Endothelial cell (in vitro differentiated cells): ENCODE results near the gene SEC23A. TPM values are rescaled to one million over a fixed set of nuclear protein-coding genes. Genes with fewer than 3 reads are reported as not detected.

Experiments
- DNase-seq: peaks from one replicate; pipeline ENCODE4 v3.0.0; 2021; ENCODE audit warnings: low spot score
- H3K27ac Mint-ChIP-seq: one replicate; pipeline ENCODE4 v1.8.0; 2021; ENCODE audit warnings: mixed read lengths, inconsistent platforms; ENCODE audit not compliant: unreplicated experiment
- H3K27me3 Mint-ChIP-seq: one replicate; pipeline ENCODE4 v1.8.0; 2021; ENCODE audit warnings: mild to moderate bottlenecking, moderate library complexity, mixed read lengths, inconsistent platforms; ENCODE audit not compliant: unreplicated experiment
- H3K36me3 Mint-ChIP-seq: one replicate; pipeline ENCODE4 v1.8.0; 2021; ENCODE audit warnings: mild to moderate bottlenecking, low read depth, mixed read lengths, inconsistent platforms; ENCODE audit not compliant: unreplicated experiment
- H3K4me1 Mint-ChIP-seq: one replicate; pipeline ENCODE4 v1.8.0; 2021; ENCODE audit warnings: mild to moderate bottlenecking, mixed read lengths, inconsistent platforms; ENCODE audit not compliant: unreplicated experiment
- H3K4me3 Mint-ChIP-seq: one replicate; pipeline ENCODE4 v1.8.0; 2021; ENCODE audit warnings: mild to moderate bottlenecking, mixed read lengths, inconsistent platforms; ENCODE audit not compliant: unreplicated experiment
- H3K9me3 Mint-ChIP-seq: one replicate; pipeline ENCODE4 v1.8.0; 2021; ENCODE audit warnings: mixed read lengths, inconsistent platforms; ENCODE audit not compliant: unreplicated experiment
- CTCF ChIP-seq: fragments of 200-600 bp; sonication (generic); IDR thresholded peaks from one replicate; pipeline ENCODE4 v1.5.0; 2021; ENCODE audit warnings: antibody characterized with exemption; ENCODE audit not compliant: unreplicated experiment
- total RNA-seq: library from RNA; stranded (reverse); fragmentation: NEBNext Ultra II Directional; extraction: Animal tissue kit (Norgen Biotek cat#: 25700); gene quantifications from one replicate; pipeline ENCODE4 v1.2.1, GENCODE V29; 2021; ENCODE audit not compliant: unreplicated experiment

Gene SEC23A
- total RNA-seq, 1 donor from 2014 or later, result 44.1 TPM

GRCh38 chr14:38993981-38994380 lies 109.1 kb downstream of the SEC23A start:
- Mint-ChIP-seq H3K4me3 (no peak overlapping the region), H3K4me1 (peaks cover 32% of the 10 kb centered on the region), H3K27me3 (peaks cover 7% of the 10 kb centered on the region), H3K27ac (no peak overlapping the region), H3K9me3 (no peaks in the 10 kb centered on the region), H3K36me3 (peaks cover 5% of the 10 kb centered on the region)
- TF ChIP-seq CTCF, result no peak
- DNase-seq, result no peak

DNA sequence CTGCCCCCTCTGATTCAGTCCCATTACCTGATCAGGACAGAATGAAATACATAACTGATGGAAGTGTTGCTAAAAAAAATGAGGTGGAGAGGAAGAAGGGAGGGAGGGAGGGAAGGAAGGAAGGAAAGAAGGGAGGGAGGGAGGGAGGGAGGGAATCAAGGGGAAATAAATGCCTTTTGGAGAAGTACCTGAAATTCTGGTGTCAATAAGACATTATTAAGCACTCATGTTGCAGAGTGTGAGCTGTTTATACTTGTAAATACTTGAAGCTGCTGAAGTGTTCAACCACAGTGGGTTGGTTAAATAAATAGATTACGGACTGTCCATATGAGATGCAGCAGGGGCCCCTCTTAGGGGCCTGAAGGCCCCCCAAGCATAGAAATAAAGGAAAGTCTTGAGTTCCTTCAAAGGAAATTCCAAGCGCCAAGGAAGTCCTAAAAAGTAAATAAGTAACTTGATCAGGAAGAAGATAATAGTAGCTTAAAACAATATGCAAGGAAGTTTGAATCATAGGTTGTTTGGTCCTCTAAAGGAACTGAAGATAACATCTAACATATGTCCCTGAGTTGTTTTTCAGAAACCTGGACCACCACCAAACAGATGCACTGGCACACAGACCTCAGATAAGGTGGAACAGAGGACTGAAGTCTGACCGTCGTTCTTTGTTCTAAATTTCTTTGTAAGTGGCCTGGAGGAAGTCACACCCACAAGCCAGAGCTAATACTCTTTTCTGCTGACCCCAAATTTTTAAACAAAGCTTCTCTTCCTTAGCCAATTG lies 110.8 kb downstream of the SEC23A start:
- H3K27ac Mint-ChIP-seq, result peak overlapping the region; percentile 94
- H3K4me3 Mint-ChIP-seq, result no peak overlapping the region
- peaks cover 37% of the 10 kb centered on the region for H3K4me1 Mint-ChIP-seq
- TF ChIP-seq CTCF, result no peak
- no peak for DNase-seq
- H3K27me3 Mint-ChIP-seq, result peaks cover 7% of the 10 kb centered on the region
- no peaks in the 10 kb centered on the region for H3K9me3 Mint-ChIP-seq
- H3K36me3 Mint-ChIP-seq, result peaks cover 5% of the 10 kb centered on the region

DNA sequence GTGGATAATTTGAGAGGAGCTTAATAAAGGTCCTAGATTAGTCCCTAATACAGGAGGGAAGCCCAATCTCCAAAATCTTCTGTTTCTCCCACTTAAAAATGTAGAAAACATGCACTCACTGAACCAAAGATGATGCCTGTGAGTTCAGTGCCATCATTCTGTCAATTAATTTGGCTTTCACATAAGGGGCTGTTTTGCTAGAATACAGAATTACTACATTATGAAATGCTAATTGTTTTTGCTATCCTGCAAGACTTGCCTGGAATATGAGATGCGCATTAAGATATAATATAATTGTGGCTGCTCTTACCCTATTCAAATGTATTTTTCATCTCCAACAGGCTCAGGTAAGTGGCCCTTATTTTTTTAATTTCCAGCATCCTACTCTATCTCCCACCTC lies 111.7 kb downstream of the SEC23A start:
- H3K4me1 Mint-ChIP-seq, result peaks cover 37% of the 10 kb centered on the region
- H3K27ac Mint-ChIP-seq, result no peak overlapping the region
- no peak for DNase-seq
- H3K9me3 Mint-ChIP-seq, result no peaks in the 10 kb centered on the region
- peaks cover 5% of the 10 kb centered on the region for H3K36me3 Mint-ChIP-seq
- peaks cover 7% of the 10 kb centered on the region for H3K27me3 Mint-ChIP-seq
- TF ChIP-seq CTCF, result no peak
- no peak overlapping the region for H3K4me3 Mint-ChIP-seq

DNA sequence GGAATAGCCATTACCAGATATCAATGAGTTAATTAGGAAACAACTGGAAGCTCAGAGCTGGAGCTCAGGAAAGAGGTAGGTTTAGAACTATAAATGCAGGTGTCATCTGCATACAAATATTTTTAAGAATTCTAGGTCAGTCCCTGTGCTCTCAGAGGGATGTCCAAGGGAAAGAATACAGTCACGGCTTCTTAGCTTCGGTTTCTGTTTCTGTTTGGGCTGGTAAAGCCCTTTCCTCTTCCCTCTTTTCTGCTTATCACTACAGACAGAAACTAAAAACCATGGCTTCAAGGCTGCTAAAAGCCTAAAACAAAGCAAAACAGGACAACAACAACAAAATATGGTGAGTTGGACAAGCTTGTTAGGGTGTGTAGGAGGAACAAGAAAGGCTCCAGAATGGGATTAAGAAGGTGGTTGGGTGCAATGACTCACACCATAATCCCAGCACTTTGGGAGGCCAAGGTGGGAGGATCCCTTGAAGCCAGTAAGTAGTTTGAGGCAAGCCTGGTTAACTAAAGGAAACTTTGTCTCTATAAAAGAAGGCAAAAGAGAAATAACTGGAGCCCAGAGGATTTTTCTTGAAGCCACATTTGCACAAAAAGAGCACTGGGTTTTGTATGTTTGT lies 113.0 kb downstream of the SEC23A start:
- H3K27ac Mint-ChIP-seq, result no peak overlapping the region
- H3K9me3 Mint-ChIP-seq, result no peaks in the 10 kb centered on the region
- peaks cover 5% of the 10 kb centered on the region for H3K36me3 Mint-ChIP-seq
- no peak overlapping the region for H3K4me3 Mint-ChIP-seq
- no peak for TF ChIP-seq CTCF
- peaks cover 7% of the 10 kb centered on the region for H3K27me3 Mint-ChIP-seq
- no peak for DNase-seq
- peaks cover 32% of the 10 kb centered on the region for H3K4me1 Mint-ChIP-seq

GRCh38 chr14:38987781-38988180 lies 115.3 kb downstream of the SEC23A start:
- Mint-ChIP-seq H3K4me3 (no peak overlapping the region), H3K27me3 (peaks cover 4% of the 10 kb centered on the region), H3K4me1 (peaks cover 21% of the 10 kb centered on the region), H3K36me3 (peaks cover 5% of the 10 kb centered on the region), H3K9me3 (no peaks in the 10 kb centered on the region), H3K27ac (no peak overlapping the region)
- no peak for TF ChIP-seq CTCF
- no peak for DNase-seq
